HG03442 (cell line): Measurements from ENCODE around the gene GPR146.

Experiments
- ATAC-seq: cut with Tn5 transposase; IDR thresholded peaks from one replicate; pipeline ENCODE4 v1.9.1; 2021; ENCODE audit warnings: mild to moderate bottlenecking, moderate library complexity; ENCODE audit not compliant: unreplicated experiment

The GPR146 gene

GRCh38 chr7:1011297-1012003 is 32.9 kb upstream of the GPR146 start:
- ATAC-seq: no peak

DNA sequence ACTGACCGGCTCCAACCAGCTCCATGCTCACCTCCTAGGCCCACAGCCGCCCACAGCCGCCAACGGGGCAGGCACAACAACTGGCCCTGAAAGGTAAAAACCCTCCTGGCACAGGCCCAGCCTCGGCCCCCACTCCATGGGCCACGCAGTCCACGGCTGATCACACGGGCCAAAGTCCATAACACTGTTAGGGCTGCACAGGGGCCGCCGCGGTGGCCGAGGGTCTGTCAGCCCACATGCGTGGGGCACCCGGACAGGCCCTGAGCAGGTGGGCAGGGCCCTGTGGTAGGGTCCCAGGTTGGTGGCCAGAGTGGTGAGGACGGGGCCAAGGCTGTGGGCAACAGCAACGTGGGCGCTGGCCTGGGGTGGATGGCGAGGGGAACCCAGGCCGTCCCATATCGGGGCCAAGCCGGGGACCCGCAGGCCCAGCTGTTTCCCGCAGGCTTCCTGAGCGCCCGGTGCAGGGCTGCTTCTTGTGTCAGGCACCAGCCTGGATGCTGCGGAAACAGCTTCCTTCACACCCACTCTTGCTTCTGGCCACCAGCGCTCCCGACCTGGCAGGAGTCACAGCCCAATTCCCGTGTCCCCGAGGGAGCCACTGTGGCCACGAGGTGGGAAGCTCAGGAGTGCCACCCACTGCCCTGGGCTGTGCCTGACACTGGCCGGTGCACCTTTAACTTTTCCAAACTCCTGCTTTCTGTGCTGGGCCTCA is 32.2 kb upstream of the GPR146 start:
- no peak for ATAC-seq

DNA sequence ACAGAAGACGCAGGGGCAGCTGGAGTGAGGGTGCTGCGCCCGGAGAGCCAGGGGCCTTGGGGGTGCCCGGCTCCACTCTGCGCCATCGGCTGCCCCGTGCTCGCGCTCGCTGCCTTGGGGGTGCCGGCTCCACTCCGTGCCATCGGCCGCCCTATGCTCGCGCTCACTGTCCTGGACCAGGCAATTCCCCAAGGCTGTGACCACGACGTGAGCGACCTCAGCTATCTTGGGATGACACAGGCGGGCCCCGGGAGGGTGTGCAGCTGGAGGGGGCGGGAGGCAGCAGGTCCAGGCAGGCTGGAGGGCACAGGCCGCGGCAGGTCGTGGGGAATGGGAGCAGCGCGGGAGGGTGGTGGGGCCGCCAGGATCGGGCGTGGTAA is 31.6 kb upstream of the GPR146 start:
- no peak for ATAC-seq

GRCh38 chr7:1013581-1013980 is 30.8 kb upstream of the GPR146 start:
- no peak for ATAC-seq

GRCh38 chr7:1014681-1015080 is 29.7 kb upstream of the GPR146 start:
- ATAC-seq: no peak

GRCh38 chr7:1015196-1016121 is 28.9 kb upstream of the GPR146 start:
- no peak for ATAC-seq

- ATAC-seq: no peak
These were observed 27.5 kb upstream of the GPR146 start for GRCh38 chr7:1016577-1017531.

GRCh38 chr7:1017586-1018333 is 26.6 kb upstream of the GPR146 start:
- no peak for ATAC-seq

- ATAC-seq: no peak
These were observed 26.0 kb upstream of the GPR146 start for GRCh38 chr7:1018334-1018695.

DNA sequence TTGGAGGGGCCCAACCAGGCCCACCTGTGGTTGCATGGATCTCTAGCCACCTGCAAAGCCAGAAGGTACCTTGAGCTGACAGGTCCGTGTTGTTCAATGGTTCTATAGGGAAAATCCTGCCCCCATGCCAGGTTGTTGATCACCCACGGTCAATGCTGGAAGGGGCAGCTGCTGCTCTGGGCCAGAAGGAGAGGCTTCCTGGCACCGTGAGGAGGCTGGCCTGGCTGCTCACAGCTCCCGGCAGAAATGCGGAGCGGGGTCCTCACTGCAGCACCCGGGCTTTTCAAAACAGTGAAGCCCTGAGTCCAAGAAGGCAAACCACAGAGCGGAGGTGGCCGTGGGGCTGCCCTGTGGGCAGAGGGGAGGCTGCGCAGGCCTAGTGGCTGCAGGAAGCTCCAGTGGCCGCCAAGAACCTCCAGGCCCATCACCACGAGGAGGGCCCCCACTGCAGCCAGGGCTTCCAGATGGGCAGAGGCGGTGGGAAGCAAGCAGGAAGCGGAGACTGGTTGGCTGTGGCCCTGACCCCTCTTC is 25.0 kb upstream of the GPR146 start:
- no peak for ATAC-seq

DNA sequence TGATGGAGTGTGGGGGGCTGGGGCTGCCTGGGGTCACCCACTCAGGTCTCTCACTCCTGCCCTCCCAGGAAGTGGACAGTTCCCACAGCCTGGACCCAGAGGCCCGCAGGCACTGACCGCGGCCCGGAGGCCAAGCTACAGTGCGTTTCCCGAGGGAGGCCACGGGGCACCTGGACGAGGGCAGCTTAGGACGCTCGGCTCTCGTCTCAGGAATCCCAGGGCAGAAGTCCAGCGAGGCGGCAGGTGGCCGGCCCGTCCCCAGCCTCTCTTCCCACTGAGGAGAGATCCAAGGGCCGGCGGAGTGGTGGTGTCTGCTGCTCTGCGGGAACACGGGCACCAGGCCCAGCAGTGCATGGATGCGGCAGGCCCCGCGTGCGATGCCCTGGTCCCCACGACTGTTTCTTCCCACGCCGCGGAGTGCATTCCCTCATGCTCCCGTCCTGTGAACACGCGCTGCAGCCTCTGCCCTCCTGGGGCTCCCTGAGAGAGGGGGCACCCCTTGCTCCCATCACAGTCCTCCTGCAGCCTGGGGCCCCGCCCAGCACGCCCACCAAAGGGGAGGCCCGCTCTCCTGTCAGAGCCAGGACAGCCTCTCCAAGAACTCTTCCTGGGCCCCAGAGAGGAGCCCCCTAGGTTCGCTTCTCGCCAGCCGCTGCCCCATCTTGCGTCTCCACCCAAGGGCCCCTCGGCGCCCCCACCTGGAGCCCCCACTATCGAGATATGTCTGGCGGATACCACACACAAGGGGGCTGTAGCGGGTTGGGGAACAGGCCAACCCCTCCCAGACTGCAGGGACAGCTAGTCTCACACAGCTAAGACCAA is 24.3 kb upstream of the GPR146 start:
- ATAC-seq: no peak

DNA sequence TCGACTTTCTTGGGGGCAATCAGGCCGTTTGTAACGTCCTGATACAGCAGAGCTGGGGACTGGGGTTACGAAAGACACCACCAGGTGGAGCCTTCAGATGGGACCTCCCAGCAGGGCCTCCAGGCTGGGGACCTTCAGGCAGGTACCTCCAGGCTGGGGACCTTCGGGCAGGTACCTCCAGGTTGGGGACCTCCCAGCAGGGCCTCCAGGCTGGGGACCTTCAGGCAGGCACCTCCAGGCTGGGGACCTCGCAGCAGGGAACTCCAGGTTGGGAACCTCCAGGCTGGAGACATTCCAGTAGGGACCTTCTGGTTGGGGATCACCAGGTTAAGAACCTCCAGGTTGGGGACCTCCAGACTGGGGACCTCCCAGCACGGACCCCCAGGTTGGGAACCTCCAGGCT is 23.5 kb upstream of the GPR146 start:
- ATAC-seq: no peak

GRCh38 chr7:1021366-1021765 is 23.0 kb upstream of the GPR146 start:
- ATAC-seq: no peak

GRCh38 chr7:1021931-1022330 is 22.4 kb upstream of the GPR146 start:
- no peak for ATAC-seq

GRCh38 chr7:1022356-1022755 is 22.0 kb upstream of the GPR146 start:
- ATAC-seq: no peak

- ATAC-seq: no peak
These were observed 21.4 kb upstream of the GPR146 start for GRCh38 chr7:1022801-1023465.

DNA sequence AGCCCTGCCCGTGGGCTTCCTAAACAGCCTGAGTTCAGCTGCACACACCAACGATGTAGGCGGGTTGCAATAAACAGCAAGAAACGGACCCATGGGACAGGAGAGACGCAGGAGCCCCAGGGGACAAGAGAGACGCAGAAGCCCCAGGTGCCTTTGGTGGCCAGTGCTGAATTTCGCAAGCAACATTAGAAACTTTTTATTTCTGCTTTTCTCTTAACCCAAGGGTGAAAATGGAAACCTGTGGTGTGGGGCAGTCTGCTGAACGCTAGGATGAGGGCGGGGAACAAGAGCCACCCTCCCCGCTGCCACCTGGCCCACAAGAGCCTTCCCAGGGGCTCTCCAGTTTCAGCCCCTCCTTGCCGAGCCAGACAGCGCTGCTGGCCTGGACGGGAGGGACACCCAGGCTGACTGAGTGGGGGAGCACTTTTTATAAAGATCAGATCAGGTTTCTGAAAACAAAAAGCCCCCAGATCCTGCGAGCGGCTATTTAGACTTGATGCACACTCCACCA is 20.0 kb upstream of the GPR146 start:
- ATAC-seq: peak; percentile 44
